ENCODE results near the gene TCFL5.

The TCFL5 gene

GRCh38 chr20:62906647-62907375 is 45.2 kb upstream of the TCFL5 start:
- no peak for TF ChIP-seq CTCF (IDR thresholded peaks at IDR 0.05; ENCODE audit: low read depth, low read length, missing control alignments)

GRCh38 chr20:62906209-62906608 is 44.6 kb upstream of the TCFL5 start:
- TF ChIP-seq CTCF (IDR thresholded peaks at IDR 0.05; ENCODE audit: low read depth, low read length, missing control alignments), result no peak
- no peak for DNase-seq (ENCODE audit: low read depth)
- no peak overlapping the region for H3K4me3 ChIP-seq (ENCODE audit: low read depth, low read length)

More at GRCh38 chr20:62906647-62907375, 45.2 kb upstream of the TCFL5 start:
- H3K4me3 ChIP-seq (ENCODE audit: low read depth, low read length), result no peak overlapping the region
- no peak for DNase-seq (ENCODE audit: low read depth)

DNA sequence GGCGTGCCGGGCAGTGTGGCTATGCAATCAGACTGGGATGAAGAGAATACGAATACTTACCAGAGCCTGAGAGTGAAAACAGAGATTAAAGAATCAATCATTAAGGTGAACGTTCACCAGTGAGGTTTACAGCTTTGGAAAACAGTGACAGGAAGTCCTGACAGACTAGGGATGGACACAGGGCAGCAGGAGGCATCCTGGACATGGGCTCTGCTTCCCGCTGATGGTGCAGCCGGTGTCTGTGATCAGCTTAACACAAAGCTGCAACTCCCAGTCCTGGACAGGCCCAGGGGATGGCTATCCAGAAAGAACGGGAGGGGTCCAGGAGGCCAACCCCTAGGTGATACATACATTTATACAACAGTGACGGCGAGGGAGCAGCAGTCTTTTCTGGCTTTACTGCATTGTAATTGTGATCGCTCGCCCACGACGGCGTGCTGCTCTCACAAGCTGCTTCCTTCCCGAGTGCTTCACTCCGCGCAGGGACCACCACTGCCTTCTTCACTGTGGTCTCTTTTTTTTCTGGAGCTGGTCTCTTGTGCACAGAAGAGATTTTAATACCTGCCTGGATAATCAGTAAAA is 44.0 kb upstream of the TCFL5 start:
- DNase-seq (ENCODE audit: low read depth), result no peak
- H3K4me3 ChIP-seq (ENCODE audit: low read depth, low read length), result no peak overlapping the region
- TF ChIP-seq CTCF (IDR thresholded peaks at IDR 0.05; ENCODE audit: low read depth, low read length, missing control alignments), result no peak

DNA sequence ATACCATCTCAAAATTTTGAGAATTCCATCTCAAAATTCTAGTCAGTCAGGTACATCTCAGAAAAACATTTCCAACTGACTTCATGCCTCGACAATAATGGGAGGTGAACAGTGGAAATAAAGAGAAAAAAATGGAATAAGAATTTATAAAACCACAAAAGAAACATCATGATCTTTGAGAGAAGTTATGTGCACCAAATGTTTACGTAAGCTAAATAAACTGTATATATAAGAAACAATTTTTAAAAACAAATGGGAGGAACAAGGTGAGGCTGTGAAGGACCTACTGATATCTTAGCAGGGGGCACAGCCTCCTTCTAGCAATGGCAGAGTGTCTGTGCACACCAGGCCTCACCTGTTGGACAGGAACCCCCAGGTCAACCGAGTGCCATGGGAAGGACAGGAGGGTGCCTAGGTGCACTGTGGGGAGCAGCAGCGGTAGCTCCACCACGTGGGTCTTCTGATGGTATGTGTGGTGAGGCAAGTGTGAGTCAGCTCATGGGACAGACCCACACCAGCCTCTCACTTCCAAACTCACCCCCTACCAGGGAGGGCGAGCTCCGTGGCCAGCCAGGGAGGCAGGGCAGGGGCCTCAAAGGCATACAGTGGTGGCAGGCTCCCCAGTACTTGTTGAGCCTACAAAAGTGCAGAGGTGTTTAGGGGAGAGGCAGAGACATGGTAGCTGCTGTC is 41.4 kb upstream of the TCFL5 start:
- DNase-seq (ENCODE audit: low read depth), result no peak
- no peak overlapping the region for H3K4me3 ChIP-seq (ENCODE audit: low read depth, low read length)
- no peak for TF ChIP-seq CTCF (IDR thresholded peaks at IDR 0.05; ENCODE audit: low read depth, low read length, missing control alignments)

DNA sequence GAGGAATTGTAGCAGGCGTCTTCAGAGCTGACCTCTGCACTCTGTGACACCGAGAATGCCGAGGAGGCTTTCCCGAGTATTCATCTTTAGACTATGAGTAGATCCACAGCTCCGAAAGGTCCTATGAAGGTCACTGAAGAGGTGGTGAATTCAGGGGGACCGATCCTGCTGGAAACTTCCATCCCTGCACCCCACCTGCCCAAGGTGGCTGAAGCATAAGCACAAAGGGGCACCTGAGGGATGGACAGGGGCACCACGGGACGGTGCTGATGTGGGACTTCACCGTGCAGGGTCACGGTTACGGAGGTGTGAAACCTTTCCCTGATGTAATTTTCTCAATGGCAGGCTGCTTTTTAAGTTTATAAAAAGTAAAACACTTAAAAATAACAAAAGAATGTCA is 40.3 kb upstream of the TCFL5 start:
- no peak for DNase-seq (ENCODE audit: low read depth)
- H3K4me3 ChIP-seq (ENCODE audit: low read depth, low read length), result no peak overlapping the region
- TF ChIP-seq CTCF (IDR thresholded peaks at IDR 0.05; ENCODE audit: low read depth, low read length, missing control alignments), result no peak

DNA sequence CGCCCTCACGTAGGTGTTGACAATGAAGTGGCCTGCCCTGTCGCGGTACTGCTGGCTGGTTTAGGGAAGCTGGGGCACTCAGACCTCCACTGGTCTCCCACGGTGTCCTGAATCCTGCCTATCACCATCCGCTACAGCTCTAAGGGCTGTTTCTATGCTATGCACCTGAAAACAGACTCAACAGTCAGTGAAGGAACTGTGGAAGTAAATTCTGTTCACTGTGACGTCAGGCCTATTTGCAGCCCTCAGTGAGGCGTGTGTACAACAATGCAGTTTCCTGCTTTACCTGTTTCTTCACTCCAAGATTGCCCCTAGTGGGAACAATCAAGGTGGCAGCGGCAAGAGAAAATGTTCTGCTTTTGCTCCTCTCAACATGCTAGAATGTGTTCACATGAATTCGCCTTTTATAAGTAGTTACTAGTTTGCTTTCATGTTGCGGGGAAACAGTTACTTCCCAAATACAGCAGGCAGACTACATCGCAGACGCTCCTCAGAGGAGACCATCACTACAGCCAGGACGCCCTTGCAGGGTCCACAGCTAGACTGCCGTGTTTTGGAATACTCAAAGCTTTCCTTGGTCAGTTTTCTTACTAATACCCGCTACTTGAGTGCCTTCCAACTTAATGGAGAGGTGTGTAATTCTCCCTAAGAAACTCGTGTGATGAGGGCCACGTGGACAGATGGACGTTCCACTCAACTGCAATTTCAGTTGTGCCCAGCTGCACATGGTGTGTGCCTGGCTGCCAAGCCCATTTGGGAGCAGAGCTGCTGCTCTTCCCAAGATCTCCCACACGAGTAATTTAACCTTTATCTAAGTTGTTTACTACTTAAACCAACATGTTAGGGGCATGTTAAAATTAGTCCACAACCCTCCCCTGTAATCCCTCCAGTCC is 39.3 kb upstream of the TCFL5 start:
- TF ChIP-seq CTCF (IDR thresholded peaks at IDR 0.05; ENCODE audit: low read depth, low read length, missing control alignments), result peak; percentile 34
- no peak overlapping the region for H3K4me3 ChIP-seq (ENCODE audit: low read depth, low read length)
- no peak for DNase-seq (ENCODE audit: low read depth)
